GM13977 (cell line): ENCODE data around the gene KRTAP26-1.

ENCODE experiments used
- DNase-seq: peaks from one replicate; pipeline ENCODE4 v3.0.0; 2012; ENCODE audit warnings: low spot score
- CTCF ChIP-seq: IDR thresholded peaks from 2 replicates; pipeline ENCODE4 v1.5.1; 2012; ENCODE audit warnings: mild to moderate bottlenecking, control low read depth; ENCODE audit not compliant: insufficient read depth; ENCODE audit errors: extremely low read depth, missing control alignments
- in situ Hi-C: fragments of 300-500 bp; cut with MboI; formaldehyde crosslinking; loops from one replicate; pipeline ENCODE4 v1.12.0; 2022; ENCODE audit warnings: low sequenced_read_pairs, low pct_unique_long_range_greater_than_20kb, mixed read lengths, inconsistent platforms; ENCODE audit not compliant: unreplicated experiment

KRTAP26-1 gene

GRCh38 chr21:30345014-30345413 lies 24.9 kb upstream of the KRTAP26-1 start:
- no peak for TF ChIP-seq CTCF
- no peak for DNase-seq
- in situ Hi-C loops, result no loop called here

- DNase-seq, result peak; percentile 3
- in situ Hi-C loops, result no loop called here
- peak; percentile 63 for TF ChIP-seq CTCF
Observed at GRCh38 chr21:30340714-30341573, 20.8 kb upstream of the KRTAP26-1 start.

- TF ChIP-seq CTCF, result no peak
- in situ Hi-C loops, result no loop called here
- no peak for DNase-seq
Observed at GRCh38 chr21:30338717-30339116, 18.6 kb upstream of the KRTAP26-1 start.

GRCh38 chr21:30337772-30338171 lies 17.7 kb upstream of the KRTAP26-1 start:
- in situ Hi-C loops, result no loop called here
- TF ChIP-seq CTCF, result no peak
- DNase-seq, result no peak

- no peak for DNase-seq
- TF ChIP-seq CTCF, result no peak
- in situ Hi-C loops, result no loop called here
Observed at GRCh38 chr21:30337276-30337744, 17.2 kb upstream of the KRTAP26-1 start, which contains the start of gene KRTAP27-1. Gene KRTAP27-1, minus strand, starts transcription at chr21:30337694. Its CDS starts 26 bp downstream, at chr21:30337668.

- in situ Hi-C loops, result no loop called here
- TF ChIP-seq CTCF, result no peak
- DNase-seq, result no peak
Observed at GRCh38 chr21:30336596-30336995, 16.5 kb upstream of the KRTAP26-1 start.
